Middle frontal gyrus (tissue), 1 donor: ENCODE data around the gene NECAB2.

Experiments
- DNase-seq: peaks from one replicate; pipeline ENCODE4 v3.0.0-alpha.2; 2015; ENCODE audit warnings: low spot score; ENCODE audit errors: extremely low spot score

NECAB2 gene

GRCh38 chr16:83965444-83966152 is 2.4 kb upstream of the NECAB2 start:
- DNase-seq, result no peak

DNA sequence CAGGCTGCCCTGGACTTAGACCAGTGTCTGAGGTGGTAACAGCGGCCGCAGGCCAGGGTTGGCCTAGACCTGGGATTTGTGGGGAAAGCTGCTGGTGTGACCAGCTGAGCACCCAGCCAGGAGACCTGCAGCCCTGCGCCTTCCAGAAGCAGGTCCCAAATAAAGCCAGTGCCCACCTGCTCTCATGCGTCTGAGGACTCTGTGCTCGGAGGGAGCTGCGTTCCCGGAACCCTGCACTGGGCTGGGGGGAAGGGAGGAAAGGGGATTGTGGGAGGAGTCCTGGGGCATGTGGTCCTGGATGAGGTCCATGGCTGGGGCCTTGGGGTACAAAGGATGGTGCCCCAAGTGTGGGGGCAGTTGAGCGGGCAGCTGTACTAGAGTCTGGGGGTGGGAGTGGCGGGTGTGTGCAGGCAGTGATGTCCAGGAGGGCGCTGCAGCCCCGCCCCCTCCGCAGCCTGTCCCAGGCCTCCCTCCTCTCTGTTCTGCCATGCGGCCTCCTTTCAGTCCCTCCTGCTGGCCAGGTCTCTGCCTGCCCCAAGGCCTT is 1.8 kb upstream of the NECAB2 start:
- DNase-seq, result no peak

DNA sequence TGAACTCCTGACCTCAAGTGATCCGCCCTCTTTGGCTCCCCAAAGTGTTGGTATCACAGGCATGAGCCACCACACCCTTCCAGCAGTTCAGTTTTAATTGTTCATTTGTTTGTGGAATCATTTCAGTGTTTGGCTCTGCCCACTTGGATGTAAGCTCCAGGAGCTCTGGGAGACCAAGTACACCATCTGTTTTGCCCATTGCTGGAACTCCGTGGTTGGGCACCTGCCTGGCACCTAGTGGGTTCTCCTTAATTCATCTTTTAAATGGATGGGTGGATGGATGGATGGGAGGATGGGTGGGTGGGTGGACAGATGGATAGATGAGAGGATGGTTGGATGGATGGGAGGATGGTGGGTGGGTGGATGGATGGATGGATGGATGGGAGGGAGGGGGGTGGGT is 953 bp upstream of the NECAB2 start:
- no peak for DNase-seq

- DNase-seq, result no peak
These were observed 335 bp downstream of the NECAB2 start for GRCh38 chr16:83968306-83968851.

DNA sequence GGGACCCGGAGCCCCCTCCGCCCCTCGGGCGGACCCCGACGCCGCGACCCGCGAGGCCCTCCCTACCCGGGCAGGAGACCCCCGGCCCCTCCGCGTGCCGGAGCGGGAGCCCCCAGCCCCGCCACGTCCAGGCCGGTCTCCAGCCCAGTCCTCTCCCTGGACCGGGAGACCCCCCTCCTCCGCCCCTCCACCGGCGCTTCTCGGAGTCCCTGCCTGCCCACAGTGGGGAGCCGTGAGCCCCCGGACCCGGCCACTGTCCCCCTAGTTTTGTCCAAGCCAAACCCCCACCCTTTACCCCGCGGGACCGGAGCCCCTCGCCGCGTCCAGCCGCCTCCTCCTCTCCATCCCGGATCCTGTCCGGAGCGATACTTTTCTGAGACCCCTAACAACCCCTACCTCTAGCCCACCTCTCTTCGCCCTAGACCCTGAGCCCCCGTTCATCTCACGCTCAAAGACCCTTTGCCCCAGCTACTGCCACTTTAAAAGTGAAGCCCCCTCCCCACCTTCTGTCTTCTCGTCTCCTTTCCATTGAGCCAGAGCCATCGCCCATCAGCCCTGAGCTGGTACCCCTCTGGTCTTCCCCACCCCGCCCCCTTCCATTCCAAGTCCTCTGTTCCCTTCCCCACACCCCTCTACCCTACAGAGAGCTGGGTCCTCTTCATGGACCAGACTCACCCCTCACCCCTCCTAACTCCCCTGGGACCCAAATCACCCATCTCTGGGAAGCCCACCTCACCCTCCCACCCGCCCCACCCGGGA is 1.0 kb downstream of the NECAB2 start:
- DNase-seq, result no peak

DNA sequence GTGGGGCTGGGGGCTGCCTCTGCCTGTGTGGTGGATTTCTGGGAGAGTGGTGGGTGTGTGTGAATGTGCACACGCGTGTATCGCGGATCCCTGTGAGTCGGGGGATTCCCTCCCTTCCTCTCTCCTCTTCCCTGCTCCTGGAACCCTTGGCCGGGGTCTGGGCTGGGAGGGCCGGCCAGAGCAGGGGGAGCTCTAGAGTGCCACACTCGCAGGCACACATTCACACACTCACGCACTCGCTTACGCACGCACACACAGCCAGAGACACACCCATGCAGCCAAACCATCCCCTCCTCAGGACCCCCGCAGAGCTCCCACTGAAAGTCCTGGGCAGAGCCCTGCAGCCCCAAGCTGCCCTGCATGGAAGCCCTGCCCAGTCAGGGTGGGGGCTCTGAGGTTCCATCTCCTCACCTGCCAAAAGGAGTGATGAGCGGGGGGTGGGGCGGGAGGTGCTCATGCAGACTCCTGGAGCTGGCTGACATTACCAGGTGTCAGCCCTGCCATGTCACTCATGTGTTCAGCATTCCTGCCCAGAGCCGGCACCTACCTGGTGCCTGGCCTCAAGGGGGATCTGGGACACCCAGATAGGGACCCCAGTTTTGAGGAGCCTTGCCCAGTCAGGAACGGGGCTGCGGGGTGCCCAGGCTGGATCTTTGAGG is 1.9 kb downstream of the NECAB2 start:
- no peak for DNase-seq

DNA sequence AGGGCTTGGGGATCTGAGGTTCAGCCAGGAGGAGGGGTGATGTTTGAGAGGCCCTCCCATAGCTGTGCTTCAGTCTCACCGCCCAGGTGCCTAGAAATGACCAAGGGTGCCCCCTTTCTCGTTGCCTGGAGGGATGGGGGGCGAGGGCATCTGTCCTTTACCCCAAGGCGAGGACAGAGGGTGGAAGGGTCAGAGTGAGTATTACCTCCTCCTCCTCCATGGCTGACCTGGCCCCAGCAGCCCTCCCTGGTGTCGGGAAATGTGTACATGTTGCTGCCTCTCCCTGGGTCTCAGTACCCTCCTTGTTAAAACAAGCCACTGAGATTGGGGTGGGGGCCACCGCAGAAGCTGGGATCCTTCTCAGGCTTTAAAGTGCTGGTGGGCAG is 2.4 kb downstream of the NECAB2 start:
- no peak for DNase-seq

DNA sequence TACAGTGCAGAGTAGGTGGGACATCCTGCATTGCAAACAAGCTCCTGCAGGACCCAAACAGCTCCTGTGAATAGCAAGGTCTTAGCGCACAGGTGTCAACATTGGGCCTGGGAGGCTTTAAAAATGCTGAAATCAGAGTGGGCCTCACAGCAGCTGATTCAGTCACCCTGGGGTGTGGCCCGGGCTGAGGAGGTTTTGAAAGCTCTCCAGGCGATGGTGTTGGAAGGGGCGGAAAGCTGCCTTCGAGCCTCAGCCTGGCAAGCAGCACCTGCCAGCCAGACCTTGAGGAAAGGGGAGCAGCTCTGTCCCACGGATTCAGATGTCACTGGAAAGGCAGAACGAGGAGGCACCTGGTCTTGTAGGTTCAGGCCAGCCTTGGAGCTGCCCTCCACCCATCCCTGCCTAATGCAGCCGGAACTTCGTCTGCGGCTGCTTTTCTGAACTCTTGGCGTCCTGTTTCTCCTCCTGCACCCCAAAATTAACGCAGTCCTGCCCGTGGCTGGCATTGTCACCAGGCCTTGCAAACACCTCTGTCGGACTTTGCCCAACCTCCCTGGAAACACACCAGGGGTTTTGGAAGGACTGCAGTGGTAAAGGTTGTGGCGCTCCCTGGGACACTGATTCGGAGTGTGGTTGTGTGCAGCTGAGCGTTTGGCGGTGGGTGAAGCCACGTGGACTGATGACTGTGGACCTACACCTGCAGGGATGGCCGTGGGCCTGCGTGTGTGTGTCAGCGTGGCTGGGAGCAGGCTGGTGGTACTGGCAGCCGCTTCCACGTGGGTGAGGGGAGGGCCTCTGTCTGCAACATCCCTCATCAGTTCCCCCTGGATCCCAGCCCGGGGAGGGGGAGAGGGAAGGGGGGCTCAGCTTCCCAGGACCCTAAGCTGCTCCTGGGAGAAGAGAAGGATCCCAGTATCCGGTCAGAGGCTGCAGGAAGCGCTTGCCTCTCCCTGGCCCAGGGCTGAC is 3.4 kb downstream of the NECAB2 start:
- no peak for DNase-seq

GRCh38 chr16:83972256-83973008 is 4.4 kb downstream of the NECAB2 start:
- no peak for DNase-seq

- DNase-seq, result no peak
These were observed 5.0 kb downstream of the NECAB2 start for GRCh38 chr16:83973077-83973476.

GRCh38 chr16:83973581-83974385 is 5.7 kb downstream of the NECAB2 start:
- DNase-seq, result no peak

DNA sequence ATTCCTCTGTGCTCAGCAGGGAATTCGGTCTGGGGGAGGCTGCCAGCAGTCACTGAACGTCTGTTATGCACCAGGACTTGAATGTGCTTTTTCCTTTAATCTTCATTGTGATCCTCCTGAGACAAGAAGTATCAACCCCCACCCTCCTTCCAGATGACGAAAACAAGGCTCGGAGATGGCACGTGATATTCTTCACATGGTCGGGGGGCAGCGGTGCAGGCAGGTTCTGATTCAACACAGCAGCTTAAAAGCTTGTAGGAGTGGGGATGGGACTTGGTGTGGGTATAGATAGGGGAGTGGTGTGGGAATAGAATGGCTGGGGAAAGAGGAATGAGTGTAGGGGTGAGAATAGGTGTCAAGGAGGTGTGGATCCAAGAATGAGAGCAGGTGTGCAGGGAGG is 6.4 kb downstream of the NECAB2 start:
- DNase-seq, result no peak

GRCh38 chr16:83975590-83976260 is 7.7 kb downstream of the NECAB2 start:
- DNase-seq, result no peak

DNA sequence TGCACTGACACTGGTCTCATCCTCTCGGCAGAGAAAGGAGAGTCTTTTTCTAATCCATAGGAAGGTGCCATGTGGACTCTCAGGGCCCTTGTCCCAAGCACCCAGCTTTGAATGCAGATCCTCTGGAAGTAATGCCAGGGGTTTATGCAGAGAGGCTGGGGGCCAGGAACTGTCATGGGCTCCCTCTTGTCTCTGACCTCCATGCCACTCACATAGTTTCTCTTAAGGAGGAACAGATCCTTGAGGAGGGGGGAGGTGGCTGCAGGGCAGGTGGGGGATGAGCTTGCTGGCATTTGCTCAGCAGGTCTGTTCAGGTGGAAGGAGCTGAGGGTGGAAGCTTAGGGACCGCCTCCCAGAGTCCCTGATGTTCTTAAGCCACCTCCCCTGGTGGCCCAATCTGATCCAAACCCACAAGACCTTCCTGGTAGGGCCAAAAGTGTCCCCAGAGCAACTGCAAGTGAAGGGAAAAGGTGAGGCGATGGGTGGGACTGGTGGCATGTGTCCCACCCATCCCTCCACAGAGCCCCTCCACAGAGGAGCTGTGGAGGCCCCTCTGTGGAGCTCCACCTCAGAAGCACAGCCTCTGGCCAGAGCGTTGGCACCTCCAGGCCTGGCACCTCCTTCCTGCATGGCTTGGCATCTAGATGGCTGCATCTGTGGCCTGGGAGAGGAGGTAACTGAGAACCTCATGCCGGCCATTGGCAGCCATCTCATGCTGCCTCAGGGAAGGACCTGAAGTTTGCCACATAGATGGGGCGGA is 9.2 kb downstream of the NECAB2 start:
- no peak for DNase-seq

DNA sequence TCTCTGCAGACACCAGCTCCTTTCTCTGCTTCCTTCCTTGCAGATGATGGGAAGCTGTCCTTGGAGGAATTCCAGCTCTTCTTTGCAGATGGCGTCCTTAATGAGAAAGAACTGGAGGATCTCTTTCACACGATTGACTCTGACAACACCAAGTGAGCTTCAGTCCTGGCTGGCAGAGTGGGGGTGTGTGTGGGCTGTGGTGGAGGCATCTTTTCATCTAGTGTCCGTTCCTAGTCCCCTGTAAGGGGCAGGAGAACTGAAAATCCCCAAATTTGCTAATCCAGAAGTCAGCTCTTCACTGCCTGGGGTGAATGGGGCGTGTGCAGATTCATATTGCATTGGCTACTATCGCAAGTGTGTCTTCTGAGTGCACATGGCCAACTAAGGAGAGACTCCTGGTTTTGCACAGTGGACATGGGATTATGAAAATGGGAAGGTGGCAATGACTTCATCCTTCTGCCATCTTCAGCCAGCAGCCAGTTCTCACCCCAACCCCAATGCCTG is 10.4 kb downstream of the NECAB2 start:
- no peak for DNase-seq

DNA sequence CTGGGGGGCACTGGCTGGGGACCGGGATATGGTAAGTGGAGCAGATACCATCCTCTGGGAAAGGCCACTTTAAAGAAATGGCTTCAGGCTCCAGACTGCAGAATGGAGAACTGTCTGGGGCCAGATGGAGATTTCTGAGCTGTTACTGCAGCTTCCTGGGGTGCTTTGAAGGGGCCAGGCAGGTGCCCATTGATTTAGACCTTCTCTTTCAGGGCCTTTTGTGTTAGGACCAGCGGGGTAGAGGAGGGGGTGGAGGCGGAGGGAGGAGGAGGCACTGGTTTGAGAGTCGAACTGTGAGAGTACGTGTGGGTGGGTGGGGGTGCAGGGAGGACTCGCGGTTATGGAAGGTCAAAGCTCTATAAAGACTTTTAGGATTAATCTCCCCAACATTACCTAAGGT is 11.4 kb downstream of the NECAB2 start:
- DNase-seq, result no peak

DNA sequence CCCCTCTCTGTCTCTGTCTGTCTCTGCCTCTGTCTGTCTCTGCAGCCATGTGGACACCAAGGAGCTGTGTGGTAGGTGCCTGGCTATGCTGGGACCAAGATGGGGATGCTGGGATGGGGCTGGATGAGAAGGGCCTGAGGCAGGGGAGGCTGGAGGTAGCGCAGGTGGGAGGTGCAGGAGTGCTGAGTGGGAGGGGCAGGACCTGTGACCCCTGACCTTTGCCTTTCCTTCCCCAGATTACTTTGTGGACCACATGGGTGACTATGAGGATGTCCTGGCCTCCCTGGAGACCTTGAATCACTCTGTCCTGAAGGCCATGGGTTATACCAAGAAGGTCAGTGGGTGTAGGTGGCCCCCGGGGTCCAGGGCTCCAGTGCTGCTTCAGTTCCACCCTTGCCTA is 12.8 kb downstream of the NECAB2 start:
- DNase-seq, result no peak

GRCh38 chr16:83981799-83982198 is 13.8 kb downstream of the NECAB2 start:
- no peak for DNase-seq
